MCF 10A (cell line): ENCODE measurements around the gene HRG. TPM values are rescaled to one million over a fixed set of nuclear protein-coding genes. Genes with fewer than 3 reads are reported as not detected.
"Not testable (repeated sequence)": the region's sequence is repeated elsewhere in the genome, so short reads cannot be mapped to it uniquely, and the experiment has no call there.

Experiments used
- BruUV-seq: library from RNA; stranded (reverse); fragments of 400-500 nt; replicated peaks from 2 replicates; lab custom pipeline; 2021; lab: Mats Ljungman, UMichigan
- CTCF ChIA-PET: fragments of 300-600 bp; sonication (Branson Sonifier 250); formaldehyde crosslinking; extraction: SDS; loops from one replicate; lab custom pipeline; 2021; ENCODE audit warnings: antibody characterized with exemption, inconsistent platforms; lab: Yijun Ruan, JAX
- POLR2A ChIA-PET: fragments of 300-600, 350-650 bp; sonication (Branson Sonifier 250); formaldehyde crosslinking; extraction: SDS; loops from one replicate; lab custom pipeline; 2020; ENCODE audit warnings: antibody characterized with exemption, inconsistent platforms; lab: Yijun Ruan, JAX
- DNase-seq: peaks from one replicate; pipeline ENCODE4 v3.0.0-alpha.2; 2018; ENCODE audit not compliant: unreplicated experiment
- H3K27ac Mint-ChIP-seq: one replicate; pipeline ENCODE4 v1.8.0; 2022; ENCODE audit warnings: mild to moderate bottlenecking, low read depth, mixed read lengths; ENCODE audit not compliant: unreplicated experiment
- H3K27me3 Mint-ChIP-seq: one replicate; pipeline ENCODE4 v1.8.0; 2022; ENCODE audit warnings: mixed read lengths; ENCODE audit not compliant: insufficient read depth, unreplicated experiment
- H3K36me3 Mint-ChIP-seq: one replicate; pipeline ENCODE4 v1.8.0; 2022; ENCODE audit warnings: mild to moderate bottlenecking, moderate library complexity, mixed read lengths; ENCODE audit not compliant: insufficient read depth, unreplicated experiment
- H3K4me1 Mint-ChIP-seq: one replicate; pipeline ENCODE4 v1.8.0; 2022; ENCODE audit warnings: mixed read lengths; ENCODE audit not compliant: insufficient read depth, unreplicated experiment
- H3K4me3 Mint-ChIP-seq: one replicate; pipeline ENCODE4 v1.8.0; 2022; ENCODE audit warnings: mild to moderate bottlenecking, moderate library complexity, mixed read lengths; ENCODE audit not compliant: unreplicated experiment
- H3K9me3 Mint-ChIP-seq: one replicate; pipeline ENCODE4 v1.8.0; 2022; ENCODE audit warnings: mixed read lengths; ENCODE audit not compliant: unreplicated experiment
- intact Hi-C: fragments of 100-400 bp; cut with micrococcal nuclease; formaldehyde crosslinking; loops from 2 replicates; pipeline ENCODE4 v1.14.1; 2022
- total RNA-seq: library from RNA; stranded (reverse); gene quantifications from 2 replicates; pipeline ENCODE4 v1.2.3, GENCODE V29; 2022
- TF ChIP-seq, protein P1 (sequence below): fragments of 200-600 bp; IDR thresholded peaks from one replicate; pipeline ENCODE4 v1.8.0; 2022; ENCODE audit warnings: antibody characterized with exemption, mild to moderate bottlenecking; ENCODE audit not compliant: unreplicated experiment

Gene HRG
- total RNA-seq, 1 experiment from 2014 or later: 0.16 TPM

DNA sequence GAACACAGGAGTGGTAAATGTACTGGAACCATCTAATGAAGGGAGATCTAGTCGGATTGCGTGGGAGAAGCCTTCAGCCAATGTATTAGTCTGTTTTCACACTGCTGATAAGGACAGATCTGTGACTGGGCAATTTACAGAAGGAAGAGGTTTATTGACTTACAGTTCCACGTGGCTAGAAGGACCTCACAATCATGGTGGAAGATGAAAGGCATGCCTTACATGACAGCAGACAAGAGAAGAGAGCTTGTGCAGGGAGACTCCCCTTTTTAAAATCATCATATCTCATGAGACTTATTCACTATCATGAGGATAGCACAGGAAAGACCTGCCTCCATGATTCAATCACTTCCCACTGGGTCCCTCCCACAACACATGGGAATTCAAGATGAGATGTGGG, 17.0 kb downstream of the HRG start:
- BruUV-seq: no TSS peak
- H3K4me3 Mint-ChIP-seq: no peak overlapping the region
- no peaks in the 10 kb centered on the region for H3K4me1 Mint-ChIP-seq
- H3K36me3 Mint-ChIP-seq: no peaks in the 10 kb centered on the region
- ChIA-PET CTCF (interaction anchor here (0.6 to 0.7 kb wide), 2 partner anchors 13 to 14 kb away, joined by 3 read pairs; no protein-coding TSS in a partner anchor), POLR2A (no interaction called here)
- TF ChIP-seq, protein P1, sequence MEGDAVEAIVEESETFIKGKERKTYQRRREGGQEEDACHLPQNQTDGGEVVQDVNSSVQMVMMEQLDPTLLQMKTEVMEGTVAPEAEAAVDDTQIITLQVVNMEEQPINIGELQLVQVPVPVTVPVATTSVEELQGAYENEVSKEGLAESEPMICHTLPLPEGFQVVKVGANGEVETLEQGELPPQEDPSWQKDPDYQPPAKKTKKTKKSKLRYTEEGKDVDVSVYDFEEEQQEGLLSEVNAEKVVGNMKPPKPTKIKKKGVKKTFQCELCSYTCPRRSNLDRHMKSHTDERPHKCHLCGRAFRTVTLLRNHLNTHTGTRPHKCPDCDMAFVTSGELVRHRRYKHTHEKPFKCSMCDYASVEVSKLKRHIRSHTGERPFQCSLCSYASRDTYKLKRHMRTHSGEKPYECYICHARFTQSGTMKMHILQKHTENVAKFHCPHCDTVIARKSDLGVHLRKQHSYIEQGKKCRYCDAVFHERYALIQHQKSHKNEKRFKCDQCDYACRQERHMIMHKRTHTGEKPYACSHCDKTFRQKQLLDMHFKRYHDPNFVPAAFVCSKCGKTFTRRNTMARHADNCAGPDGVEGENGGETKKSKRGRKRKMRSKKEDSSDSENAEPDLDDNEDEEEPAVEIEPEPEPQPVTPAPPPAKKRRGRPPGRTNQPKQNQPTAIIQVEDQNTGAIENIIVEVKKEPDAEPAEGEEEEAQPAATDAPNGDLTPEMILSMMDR: no peak
- H3K27me3 Mint-ChIP-seq: no peaks in the 10 kb centered on the region
- no peak for DNase-seq
- intact Hi-C loops: no loop called here
- H3K27ac Mint-ChIP-seq: no peak overlapping the region
- peaks cover 9% of the 10 kb centered on the region for H3K9me3 Mint-ChIP-seq

DNA sequence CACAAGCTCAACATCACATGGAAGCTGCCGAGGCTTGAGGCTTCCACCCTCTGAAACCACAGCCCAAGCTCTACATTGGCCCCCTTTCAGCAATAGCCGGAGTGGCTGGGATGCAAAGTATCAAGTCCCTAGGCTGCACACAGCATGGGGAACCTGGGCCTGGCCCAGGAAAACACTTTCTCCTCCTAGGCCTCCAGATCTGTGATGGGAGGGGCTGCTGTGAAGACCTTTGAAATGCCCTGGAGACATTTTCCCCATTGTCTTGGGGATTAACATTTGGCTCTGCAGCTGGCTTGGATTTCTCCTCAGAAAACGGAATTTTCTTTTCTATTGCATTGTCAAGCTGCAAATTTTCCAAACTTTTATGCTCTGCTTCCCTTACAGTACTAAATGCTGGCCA, 18.2 kb downstream of the HRG start:
- BruUV-seq: no TSS peak
- intact Hi-C loops: no loop called here
- TF ChIP-seq, protein P1: no peak
- ChIA-PET CTCF (no interaction called here), POLR2A (no interaction called here)
- Mint-ChIP-seq H3K9me3 (peaks cover 9% of the 10 kb centered on the region), H3K36me3 (no peaks in the 10 kb centered on the region), H3K27me3 (no peaks in the 10 kb centered on the region), H3K27ac (no peak overlapping the region), H3K4me3 (no peak overlapping the region), H3K4me1 (no peaks in the 10 kb centered on the region)
- DNase-seq: no peak

DNA sequence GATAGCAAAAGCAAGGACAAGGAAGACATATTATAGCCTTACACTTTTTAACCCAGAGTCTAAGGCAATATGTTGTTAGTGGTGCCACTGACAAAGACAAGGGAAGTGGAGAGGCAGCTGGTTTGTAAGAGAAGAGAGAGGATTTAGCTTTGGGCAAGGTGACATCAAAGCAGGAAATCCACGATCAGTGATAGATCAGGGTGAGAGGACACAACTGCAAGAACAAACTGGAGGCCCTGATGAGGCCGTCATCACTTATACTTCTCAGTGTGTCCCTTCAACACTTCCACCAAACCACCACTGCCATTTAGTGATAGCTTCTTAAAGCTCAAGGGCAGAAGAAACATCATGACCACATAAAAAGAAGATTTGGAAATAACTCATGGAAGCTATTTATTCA, 20.7 kb downstream of the HRG start:
- POLR2A ChIA-PET, H3K4me1 Mint-ChIP-seq, H3K27me3 Mint-ChIP-seq, DNase-seq, BruUV-seq, H3K36me3 Mint-ChIP-seq, H3K4me3 Mint-ChIP-seq, intact Hi-C loops, H3K27ac Mint-ChIP-seq: not testable (repeated sequence)
- peaks cover 18% of the 10 kb centered on the region for H3K9me3 Mint-ChIP-seq
- CTCF ChIA-PET: interaction anchor here (0.6 to 1.0 kb wide), 2 partner anchors 11 to 321 kb away, joined by 3 read pairs; no protein-coding TSS in a partner anchor

DNA sequence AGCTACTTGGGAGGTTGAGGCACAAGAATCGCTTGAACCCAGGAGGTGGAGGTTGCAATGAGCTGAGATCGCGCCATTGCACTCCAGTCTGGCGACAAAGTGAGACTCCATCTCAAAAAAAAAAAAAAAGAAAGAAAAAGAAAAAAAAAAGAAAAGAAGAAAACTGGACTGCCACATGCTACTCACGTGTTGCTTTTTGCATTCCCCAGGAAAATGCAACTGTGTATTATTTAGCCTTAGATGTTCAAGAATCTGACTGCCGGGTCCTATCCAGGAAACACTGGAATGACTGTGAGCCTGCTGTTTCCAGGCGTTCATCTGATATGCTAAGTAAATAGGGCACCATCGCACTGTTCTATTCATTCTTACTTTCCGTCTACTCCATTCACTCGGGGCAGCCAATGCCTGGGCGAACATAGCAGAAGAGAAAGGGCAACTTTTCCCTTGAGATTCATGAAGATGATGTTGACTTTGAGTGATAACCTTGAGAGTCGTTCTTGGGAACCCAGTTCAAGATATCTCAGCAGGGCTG, 21.4 kb downstream of the HRG start:
- Mint-ChIP-seq H3K4me1 (no peaks in the 10 kb centered on the region), H3K27me3 (no peaks in the 10 kb centered on the region), H3K36me3 (no peaks in the 10 kb centered on the region), H3K4me3 (no peak overlapping the region), H3K27ac (no peak overlapping the region), H3K9me3 (peaks cover 20% of the 10 kb centered on the region)
- no peak for DNase-seq
- ChIA-PET POLR2A (no interaction called here), CTCF (interaction anchor here (0.6 kb wide), 1 partner anchor 1011 kb away, joined by 3 read pairs; no protein-coding TSS in a partner anchor)
- intact Hi-C loops: no loop called here
- BruUV-seq: no TSS peak
- TF ChIP-seq, protein P1: no peak

DNA sequence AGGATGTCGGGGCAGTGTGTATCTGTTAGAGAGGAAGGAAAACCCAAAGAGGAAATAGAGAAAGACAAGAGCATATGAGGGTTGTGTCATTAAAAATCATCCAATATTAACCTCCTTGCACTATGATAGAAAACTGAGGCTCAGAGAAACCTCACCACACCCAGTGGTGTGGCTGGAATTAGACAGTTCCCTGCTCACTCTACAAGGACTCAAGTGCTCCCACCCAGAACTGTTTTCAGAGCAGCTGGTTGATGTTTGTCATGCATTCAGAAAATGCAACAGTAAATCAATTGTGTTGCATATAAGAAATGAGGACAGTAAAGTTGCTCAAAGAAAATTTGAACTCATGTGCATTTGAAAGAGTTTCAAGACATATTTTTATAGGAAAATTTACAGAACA, 24.5 kb downstream of the HRG start:
- H3K36me3 Mint-ChIP-seq, POLR2A ChIA-PET, DNase-seq, H3K4me3 Mint-ChIP-seq, H3K4me1 Mint-ChIP-seq, H3K27me3 Mint-ChIP-seq, intact Hi-C loops, BruUV-seq, CTCF ChIA-PET, H3K27ac Mint-ChIP-seq: not testable (repeated sequence)
- H3K9me3 Mint-ChIP-seq: peaks cover 20% of the 10 kb centered on the region
